GM21360 (cell line): ENCODE data around the gene RNF212.
"Not testable (repeated sequence)": the region's sequence is repeated elsewhere in the genome, so short reads cannot be mapped to it uniquely, and the experiment has no call there.

Experiments
- ATAC-seq: cut with Tn5 transposase; IDR thresholded peaks from one replicate; pipeline ENCODE4 v1.9.1; 2021; ENCODE audit warnings: mild to moderate bottlenecking, moderate library complexity; ENCODE audit not compliant: unreplicated experiment

RNF212 gene, protein sequence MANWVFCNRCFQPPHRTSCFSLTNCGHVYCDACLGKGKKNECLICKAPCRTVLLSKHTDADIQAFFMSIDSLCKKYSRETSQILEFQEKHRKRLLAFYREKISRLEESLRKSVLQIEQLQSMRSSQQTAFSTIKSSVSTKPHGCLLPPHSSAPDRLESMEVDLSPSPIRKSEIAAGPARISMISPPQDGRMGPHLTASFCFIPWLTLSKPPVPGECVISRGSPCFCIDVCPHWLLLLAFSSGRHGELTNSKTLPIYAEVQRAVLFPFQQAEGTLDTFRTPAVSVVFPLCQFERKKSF

DNA sequence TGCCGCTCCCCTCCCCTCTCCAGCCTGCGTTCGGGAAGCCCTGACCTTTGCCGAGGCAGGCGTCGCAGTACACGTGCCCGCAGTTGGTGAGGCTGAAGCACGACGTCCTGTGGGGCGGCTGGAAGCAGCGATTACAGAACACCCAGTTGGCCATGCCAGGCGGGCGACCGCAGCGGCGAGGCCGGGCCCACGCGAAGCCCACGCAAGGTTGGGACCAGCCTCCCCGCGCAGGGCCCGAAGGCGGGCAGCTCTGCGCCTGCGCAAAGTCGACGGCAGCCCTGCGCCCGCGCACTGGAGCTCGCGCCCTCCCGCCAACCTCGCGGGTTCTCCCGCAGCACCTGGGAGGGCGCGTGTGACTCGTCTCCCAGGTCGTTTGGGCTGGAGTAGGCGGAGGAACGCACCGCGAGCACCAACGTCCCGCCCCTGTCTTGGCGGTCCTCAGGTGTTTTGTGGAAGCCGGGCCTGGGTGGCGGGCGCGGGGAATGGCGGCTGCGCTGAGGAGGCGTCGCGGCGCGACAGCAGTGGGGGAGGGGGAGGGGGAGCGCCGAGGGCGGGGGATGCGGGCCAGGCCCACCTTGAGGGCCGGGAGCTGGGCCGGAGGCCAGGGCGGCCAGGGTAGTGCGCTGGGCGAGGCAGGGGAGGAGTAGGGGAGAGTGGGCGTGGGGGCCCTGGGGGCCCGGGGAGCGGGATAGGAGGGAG is at the start of gene RNF212:
RNF212 (minus strand) TSS at position 254 of the 699 bp plus-strand sequence; CDS start at position 154, 100 bp downstream.
- ATAC-seq = no peak

DNA sequence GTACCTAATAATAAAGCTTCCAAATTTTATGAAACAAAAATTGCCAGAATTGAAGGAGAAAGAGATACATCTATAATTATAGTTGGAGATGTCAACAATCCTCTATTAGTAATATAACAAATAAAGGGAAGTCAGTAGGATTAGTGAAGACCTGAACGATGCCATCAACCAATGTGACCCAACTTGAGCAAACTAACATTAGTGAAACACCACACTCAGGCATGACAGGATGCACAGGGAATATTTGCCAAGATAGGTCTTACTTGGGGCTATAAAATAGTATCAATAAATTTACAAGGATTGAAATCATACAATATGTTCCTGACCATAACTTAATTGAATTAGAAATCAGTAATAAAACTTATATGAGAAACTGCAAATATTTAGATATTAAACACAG is 47.0 kb upstream of the RNF212 start:
- ATAC-seq = no peak

DNA sequence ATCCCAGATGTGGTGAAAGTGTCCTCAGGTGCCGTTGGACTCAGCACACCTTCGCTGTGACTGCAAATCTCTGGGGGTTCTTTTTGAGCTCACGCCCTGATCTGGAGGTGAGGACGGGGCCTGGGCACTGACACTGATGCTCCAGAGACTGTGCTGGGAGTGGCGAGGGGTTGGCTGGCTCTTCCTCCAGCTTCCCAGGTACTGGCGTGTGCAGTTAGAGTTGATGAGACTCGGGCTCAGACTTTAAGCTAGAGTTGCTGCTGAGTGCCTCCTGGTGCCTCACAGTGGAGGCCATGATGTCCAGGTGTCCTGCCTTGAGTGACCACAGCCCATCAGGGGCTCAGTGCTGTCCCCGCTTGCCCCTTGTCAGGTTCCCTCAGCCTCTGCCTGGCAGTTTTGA is 42.7 kb upstream of the RNF212 start:
- no peak for ATAC-seq

DNA sequence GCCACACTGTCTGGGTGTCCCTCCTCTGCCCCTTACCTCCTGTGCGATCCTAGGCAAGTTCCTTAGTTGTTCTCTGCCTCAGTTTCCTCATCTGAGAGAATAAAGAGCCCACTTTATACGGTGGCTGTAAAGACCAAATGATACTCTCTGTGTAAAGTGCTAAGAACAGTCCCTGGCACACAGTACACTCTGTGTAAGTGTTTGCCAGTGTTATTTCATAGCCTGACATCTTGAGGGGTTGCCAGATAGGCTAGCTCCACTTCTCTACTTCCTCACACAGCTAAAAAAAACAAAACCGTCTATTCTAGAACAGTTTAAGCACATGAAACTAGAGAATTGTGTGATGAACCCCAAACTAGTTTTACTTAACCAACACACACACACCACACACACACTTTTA is 42.0 kb upstream of the RNF212 start:
- no peak for ATAC-seq

DNA sequence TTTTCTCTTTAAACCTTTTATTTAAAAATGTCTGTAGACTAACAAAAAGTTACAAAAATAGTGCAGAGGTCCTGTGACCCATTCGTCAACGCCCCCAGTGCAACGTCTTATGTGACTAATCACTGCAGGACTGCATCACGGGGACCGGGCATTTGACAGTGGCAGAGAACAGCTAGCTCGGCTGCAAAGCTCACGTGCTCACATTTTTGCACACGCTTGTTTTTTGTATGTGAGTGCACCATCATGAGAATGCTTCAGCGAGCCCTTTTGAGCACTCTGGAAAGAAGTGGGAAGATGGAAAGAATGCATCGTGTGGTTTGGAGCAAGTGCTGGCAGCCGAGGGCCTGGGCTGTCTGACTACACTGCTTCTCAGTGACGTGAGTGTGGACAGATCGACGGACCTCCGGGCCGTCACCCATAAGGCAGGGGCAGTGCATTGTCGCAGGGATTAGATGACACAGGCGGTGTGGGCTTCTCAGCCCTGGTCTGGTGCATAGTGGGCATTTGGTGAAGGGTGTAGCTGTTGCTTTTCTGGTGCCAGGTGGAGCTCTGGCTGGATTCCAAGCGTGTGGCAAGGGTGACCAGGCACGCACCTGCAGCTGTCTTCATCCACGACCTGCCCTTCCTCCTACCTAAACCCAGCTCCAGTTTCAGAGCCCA is 41.3 kb upstream of the RNF212 start:
- ATAC-seq = no peak

DNA sequence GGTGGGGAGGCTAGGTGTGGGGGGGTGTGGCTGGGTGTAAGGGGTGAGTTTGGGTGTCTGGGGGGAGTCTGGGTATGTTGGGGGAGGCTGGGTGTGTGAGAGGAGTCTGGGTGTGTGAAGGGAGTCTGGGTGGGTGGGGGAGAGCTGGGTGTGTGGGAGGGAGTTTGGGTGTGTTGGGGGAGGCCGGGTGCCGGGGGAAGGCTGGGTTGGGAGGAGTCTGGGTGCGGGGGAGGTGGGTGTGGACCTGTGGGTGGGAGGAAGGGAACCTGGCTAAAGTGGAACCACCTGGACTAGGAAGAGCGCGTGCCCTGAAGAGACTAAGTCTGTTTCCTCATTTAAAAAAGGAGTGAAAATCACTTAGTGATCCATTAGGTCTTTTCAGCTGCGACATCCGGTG is 40.8 kb upstream of the RNF212 start:
- ATAC-seq = no peak

DNA sequence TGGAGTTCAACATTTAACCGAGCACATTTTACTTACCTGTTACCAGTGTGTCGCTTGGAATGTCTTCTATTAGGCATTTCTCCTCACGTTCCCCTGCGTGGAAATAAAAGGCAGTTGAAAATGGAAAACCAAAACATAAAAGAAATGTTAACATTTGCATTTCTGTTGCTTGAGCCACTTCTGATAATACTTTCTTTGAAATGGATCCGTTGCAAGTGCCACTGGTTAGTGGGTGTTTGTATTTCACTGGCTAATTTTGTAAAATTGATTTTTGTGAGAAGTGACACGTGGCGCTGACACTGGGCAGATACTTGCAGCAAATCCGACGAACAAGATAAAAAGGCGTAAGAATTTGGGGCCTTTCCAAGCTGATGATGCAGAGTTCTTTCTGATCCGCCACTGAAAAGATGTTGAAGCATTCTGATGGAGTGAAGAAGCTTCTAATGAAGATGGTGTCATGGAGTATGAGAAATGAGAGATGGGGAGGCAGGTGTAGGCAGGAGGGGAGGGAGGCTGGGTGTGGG is 40.3 kb upstream of the RNF212 start:
- no peak for ATAC-seq

DNA sequence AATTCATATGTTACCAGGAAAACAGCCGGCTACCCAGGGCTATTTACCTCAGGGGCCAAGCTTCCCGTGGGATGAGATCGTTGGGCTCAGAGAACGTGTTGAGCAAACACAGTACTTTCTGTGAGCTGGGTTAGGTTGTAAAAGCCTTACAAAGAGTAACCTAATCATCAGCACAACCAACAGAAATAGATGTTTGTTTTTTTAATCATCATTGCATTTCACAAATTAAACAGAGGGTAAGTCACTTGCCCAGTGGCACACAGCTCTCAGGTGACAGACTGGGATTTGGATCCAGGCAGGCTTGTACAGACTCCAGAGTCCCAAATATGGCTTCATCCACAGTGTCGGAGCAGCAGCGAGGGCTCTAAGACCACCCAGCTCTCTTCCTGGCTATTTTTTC is 38.9 kb upstream of the RNF212 start:
- no peak for ATAC-seq

DNA sequence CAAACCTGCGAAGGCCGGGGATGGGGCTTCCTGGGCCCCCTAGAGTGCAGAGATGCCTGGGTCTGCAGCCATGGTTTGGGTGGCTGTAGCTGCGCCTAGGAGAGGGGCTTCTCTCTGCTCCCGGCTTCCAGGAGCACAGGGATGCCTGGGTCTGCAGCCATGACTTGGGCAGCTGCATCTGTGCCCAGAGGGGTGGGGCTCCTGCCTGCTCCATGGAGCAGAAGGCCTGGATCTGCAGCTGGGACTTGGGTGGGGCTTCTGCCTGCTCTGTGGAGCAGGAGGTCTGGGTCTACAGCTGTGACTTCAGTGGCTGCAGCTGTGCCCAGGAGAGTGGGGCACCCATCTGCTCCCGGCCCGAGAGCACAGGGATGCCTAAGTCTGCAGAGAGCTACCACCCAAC is 38.2 kb upstream of the RNF212 start:
- no peak for ATAC-seq

DNA sequence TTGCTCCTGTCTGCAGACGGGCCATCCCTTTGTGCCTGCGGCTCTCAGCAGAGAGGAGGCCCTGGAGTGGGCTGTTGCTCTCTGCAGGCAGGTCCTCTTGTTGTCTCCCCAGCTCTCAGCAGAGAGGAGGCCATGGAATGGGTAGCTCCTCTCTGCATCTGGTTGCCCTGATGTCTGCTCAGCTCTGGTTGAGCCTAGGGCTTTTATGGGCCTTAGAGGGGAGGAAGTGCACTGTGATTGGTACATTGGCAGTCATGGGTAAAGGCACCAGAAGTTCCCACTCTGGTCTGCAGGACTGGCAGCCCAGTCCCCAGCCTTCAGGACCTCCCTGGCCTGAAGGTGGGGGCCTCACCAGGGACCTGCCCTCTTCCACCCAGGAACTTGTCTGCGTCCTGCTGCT is 37.5 kb upstream of the RNF212 start:
- no peak for ATAC-seq

DNA sequence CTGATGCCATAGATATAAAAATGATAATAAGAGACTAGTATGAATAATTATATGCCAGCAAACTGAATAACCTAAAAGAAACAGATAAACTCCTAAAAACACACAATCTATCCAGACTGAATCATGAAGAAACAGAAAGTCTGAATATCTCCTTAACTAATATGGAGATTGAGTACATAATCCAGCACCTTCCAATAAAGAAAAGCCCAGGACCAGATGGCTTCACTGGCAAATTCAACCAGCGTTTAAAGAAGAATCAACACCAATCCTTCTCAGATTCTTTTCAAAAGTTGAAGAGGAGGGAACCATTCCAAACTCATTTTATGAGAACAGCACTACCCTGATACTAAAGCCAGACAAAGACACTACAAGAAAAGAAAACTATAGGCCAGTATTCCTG is 26.5 kb upstream of the RNF212 start:
- no peak for ATAC-seq

DNA sequence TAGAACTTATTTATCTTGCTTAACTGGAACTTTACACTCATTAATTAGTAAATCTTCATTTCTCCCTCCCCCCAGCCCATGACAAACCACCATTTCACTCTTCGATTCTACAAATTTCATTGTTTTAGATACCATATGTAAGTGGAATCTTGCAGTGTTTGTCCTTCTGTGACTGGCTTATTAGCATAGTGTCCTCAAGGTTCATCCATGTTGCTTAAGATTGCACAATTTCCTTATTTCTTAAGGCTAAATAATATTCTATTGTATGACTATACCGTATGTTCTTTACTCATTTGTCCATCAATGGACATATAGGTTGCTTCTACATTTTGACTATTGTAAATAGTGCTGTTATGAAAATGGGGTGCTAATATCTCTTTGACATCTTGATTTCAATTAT is 24.5 kb upstream of the RNF212 start:
- no peak for ATAC-seq

DNA sequence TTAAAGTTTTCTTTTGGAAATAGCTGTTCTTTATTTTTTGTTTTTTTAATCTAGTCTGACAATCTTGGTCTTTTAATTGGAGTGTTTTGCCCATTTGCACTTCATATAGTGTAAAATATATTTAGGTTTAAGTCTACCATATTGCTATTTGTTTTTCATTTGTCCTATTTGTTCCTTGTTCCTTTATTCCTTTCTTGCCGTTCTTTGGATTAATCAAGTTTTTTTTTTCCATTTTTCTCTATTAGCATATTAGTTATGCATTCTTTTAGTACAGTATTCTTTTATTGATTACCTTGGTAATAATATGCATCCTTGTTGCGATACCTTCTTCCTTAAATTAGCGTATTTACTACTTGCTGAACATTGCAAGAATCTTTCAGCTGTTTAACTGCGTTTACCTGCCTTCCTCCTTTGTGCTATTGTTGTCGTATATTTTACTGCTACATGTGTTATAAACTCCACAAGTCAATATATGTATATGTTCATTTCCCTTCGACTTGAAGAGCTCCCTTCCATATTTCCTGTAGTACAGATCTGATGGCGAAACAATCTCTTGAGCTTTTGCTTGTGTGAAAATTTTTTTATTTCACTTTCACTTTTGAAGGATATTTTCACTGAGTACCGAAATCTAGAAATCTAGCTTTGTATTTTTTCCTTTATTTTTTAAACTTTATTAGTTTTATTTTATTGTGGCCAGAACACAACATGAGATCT is 23.9 kb upstream of the RNF212 start:
- ATAC-seq = no peak

DNA sequence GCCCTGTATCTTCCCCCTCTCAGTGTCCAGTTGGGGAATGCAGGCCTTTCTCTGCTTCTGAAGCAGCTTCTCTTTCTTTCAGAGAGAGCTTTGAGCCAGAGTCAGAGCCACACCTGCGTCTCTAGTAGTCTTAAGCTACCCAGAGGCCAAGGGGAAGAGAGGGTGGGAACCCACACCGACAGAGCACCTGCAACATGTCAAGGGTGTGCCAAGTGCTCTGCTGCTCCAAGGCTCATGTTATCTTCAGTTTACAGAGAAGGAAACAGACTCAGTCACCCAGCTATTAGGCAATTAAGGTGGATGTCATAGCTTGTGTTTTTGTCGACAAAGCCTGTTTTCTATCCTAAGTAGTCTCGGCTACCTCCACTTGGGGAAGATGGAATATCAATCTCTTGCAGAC is 22.7 kb upstream of the RNF212 start:
- ATAC-seq = no peak

DNA sequence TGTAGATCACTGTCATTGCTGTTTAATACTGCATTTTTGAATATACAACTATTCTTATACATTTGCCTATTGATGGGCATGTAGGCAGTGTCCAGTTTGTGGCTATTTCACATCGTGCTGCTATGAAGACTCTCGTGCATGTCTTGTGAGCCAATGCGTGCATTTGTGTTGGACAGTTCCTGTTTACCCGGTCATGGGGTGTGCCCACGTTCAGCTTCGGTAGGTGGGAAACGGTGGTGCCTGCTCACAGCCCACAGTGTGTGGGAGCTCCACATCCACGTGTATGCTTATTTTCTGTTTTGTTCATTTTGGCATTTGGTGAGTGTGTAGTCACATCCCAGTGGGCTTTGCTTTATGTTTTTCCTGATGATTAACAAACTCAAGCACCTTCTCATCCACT is 19.7 kb upstream of the RNF212 start:
- no peak for ATAC-seq

DNA sequence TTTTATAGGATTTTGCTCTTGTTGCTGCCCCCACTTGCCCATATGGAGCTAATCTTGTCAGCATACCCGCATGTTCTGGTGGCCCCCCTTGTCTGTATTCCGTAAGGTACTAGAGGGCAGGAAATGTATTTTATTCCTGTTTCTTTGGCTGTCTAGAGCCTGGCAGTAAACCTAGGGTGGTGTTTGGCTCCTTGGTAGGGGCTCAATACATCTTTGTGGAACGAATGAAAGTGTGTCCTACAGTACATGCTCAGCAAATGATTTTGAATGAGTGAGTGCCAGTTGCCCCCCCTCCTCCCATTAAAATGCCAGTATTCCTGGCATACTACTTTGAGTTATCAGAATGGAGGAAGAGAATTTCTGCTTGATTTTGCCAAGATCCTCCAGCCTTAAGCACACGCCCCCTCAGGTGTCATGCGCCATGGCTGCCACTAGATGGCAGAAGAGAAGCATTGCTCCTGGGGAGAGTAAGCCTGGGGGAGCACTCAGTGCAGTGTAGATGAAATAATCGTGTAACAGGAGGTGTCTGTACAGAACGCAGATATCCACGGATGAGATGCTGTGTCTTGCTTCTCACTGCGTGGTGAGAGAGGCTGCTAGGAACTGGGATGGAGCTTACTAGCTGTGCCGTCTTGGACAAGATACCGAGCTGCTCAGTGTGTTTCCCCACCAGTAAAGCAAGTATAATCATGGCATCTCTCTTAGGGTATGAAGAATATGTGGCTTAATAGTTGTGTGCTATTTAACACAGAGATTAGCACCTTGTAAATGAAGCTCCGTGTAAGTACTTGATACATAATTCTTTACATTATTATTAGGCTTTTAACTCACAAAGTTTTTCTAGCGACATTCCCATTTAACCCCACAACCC is 17.2 kb upstream of the RNF212 start:
- peak; percentile 80 for ATAC-seq

DNA sequence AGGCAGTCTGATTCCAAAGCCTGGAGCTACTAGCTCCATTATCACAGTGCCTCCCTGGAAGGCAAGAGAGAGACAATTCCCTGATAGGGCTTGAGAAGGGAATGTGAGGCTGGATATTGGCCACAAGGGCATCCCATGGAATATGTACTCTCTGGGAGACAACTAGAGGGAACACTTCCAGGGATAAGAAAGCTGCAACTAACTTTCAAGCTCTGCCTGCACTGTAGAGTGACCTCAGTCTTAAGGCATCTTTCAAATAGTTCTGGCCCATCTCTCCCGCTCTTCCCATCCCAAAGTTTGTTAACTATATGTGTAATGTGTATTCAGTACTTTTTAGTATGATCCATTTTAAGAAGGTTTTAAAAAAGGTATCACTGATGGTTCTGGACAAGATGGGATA is 13.1 kb upstream of the RNF212 start:
- no peak for ATAC-seq

DNA sequence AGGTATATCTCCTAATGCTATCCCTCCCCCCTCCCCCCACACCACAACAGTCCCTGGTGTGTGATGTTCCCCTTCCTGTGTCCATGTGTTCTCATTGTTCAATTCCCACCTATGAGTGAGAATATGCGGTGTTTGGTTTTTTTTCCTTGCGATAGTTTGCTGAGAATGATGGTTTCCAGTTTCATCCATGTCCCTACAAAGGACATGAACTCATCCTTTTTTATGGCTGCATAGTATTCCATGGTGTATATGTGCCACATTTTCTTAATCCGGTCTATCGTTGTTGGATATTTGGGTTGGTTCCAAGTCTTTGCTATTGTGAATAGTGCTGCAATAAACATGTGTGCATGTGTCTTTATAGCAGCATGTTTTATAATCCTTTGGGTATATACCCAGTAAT is 12.1 kb upstream of the RNF212 start:
- ATAC-seq = not testable (repeated sequence)

DNA sequence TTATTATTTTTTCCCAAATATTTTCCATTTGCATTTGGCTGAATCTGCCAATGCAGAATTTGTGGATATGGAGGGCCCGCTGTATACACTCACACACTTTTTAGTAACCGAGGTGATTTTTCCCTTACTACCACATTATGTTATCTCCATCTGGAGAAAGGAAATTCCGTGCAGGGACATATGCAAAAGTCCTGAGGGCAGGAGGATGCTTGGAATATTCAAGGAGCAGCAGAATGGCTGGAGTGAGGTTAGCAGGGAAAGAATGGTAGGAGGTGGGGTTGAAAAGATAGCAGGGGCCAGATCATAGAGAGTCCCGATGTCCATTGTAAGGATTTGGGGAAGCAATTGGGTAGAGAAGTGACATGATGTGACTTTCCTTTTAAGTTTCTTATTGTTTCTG is 11.5 kb upstream of the RNF212 start:
- no peak for ATAC-seq

DNA sequence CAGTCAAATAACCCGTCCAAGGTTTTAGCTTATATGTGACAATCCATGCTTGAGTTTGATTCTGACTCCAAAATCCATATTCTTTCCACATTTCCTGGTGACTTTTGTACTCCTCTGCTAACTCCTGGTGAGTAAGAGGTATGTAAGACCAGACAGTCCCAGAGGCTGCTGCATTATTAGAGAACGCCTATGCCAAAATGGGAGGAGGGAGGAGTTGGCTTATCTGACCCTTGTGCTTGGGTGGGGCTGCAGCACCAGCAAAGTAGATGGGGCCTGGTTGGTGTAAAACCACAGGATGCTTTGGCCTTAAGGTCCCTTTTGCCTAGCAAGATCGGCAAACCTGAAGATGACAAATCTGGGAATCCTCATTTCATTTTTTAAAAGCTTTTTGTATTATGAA is 9.1 kb upstream of the RNF212 start:
- no peak for ATAC-seq
